Smooth muscle cell (in vitro differentiated cells): ENCODE data around the gene LDB2. TPM values are rescaled to one million over a fixed set of nuclear protein-coding genes. Genes with fewer than 3 reads are reported as not detected.

Experiments used
- DNase-seq: peaks from one replicate; lab custom pipeline; 2025; ENCODE audit not compliant: unreplicated experiment; lab: John Stamatoyannopoulos, UW
- H2AFZ ChIP-seq: fragments of 200-600 bp; sonication (generic); 2 replicates; pipeline ENCODE4 v1.6.0; 2016; ENCODE audit warnings: antibody characterized with exemption, low read depth, mild to moderate bottlenecking
- H3F3A ChIP-seq: fragments of 200-600 bp; sonication (generic); 2 replicates; pipeline ENCODE4 v1.6.0; 2017; ENCODE audit warnings: antibody characterized with exemption, low read depth
- H3K27ac ChIP-seq: fragments of 200-600 bp; sonication (generic); 2 replicates; pipeline ENCODE4 v1.5.1; 2016; ENCODE audit warnings: low read depth, mild to moderate bottlenecking
- H3K27me3 ChIP-seq: fragments of 200-600 bp; sonication (generic); 2 replicates; pipeline ENCODE4 v1.6.1; 2016; ENCODE audit warnings: low read depth, mild to moderate bottlenecking
- H3K36me3 ChIP-seq: fragments of 200-600 bp; sonication (generic); 2 replicates; pipeline ENCODE4 v1.5.1; 2016; ENCODE audit warnings: low read depth
- H3K4me1 ChIP-seq: fragments of 200-600 bp; sonication (generic); 2 replicates; pipeline ENCODE4 v1.5.1; 2016; ENCODE audit warnings: low read depth
- H3K4me2 ChIP-seq: fragments of 200-600 bp; sonication (generic); 2 replicates; pipeline ENCODE4 v1.6.0; 2016; ENCODE audit warnings: mild to moderate bottlenecking
- H3K4me3 ChIP-seq: fragments of 200-600 bp; sonication (generic); 2 replicates; pipeline ENCODE4 v1.5.1; 2016; ENCODE audit warnings: mild to moderate bottlenecking
- H3K79me2 ChIP-seq: fragments of 200-600 bp; sonication (generic); 2 replicates; pipeline ENCODE4 v1.6.0; 2016; ENCODE audit warnings: low read depth, mild to moderate bottlenecking
- H3K9ac ChIP-seq: fragments of 200-600 bp; sonication (generic); 2 replicates; pipeline ENCODE4 v1.6.0; 2016; ENCODE audit warnings: low read depth
- H3K9me3 ChIP-seq: fragments of 200-600 bp; sonication (generic); replicated peaks from 2 replicates; pipeline ENCODE4 v1.5.1; 2016; ENCODE audit warnings: low read depth
- H4K20me1 ChIP-seq: fragments of 200-600 bp; sonication (generic); 2 replicates; pipeline ENCODE4 v1.6.0; 2016; ENCODE audit warnings: low read depth
- CTCF ChIP-seq: fragments of 200-600 bp; sonication (generic); IDR thresholded peaks from 2 replicates; pipeline ENCODE4 v1.5.1; 2017; ENCODE audit warnings: borderline replicate concordance, mild to moderate bottlenecking, antibody characterized with exemption; ENCODE audit not compliant: insufficient read depth, poor library complexity, severe bottlenecking
- WGBS: methylation state at CpG from one replicate; pipeline ENCODE4 v1.1.7; 2016; ENCODE audit warnings: low lambda C conversion rate; 5-methylcytosine and 5-hydroxymethylcytosine counted together
- polyA plus RNA-seq: library from polyadenylated mRNA; unstranded; fragments of >200 nt; fragmentation: Nextera tagmentation; extraction: Ambion mirVana; gene quantifications from 2 replicates; pipeline ENCODE4 v1.2.1, GENCODE V29; 2016
- total RNA-seq: library from RNA; depleted of rRNA; stranded (reverse); fragments of >200 nt; gene quantifications from 2 replicates; pipeline ENCODE4 v1.2.3, GENCODE V29; 2014

LDB2 gene
- total and polyA plus RNA-seq, 2 experiments from 2014 or later: 30.6 to 61.5 TPM

DNA sequence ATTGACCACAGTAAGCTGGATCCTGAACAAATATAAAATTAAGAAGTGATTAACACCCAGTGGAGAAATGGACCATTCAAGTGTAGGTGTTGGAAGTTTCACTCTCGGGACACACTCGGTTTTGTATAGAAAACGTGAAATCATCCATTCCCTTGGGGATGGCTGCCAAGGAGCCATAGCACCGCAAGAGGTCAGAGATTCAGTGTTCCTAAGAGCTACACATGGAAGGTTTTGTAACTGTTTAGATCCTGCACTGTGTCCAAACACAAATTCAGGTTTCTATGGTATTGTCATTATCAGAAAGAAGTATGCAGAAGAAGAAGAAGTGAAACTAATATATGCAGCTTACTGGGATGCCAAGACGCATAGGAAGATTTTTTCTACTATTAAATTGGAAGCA is 281.0 kb downstream of the LDB2 start:
- WGBS: 94% methylated on average over 5 of the region's 5 CpGs

GRCh38 chr4:16617011-16617410 is 281.4 kb downstream of the LDB2 start:
- no peak overlapping the region for H3K4me2 ChIP-seq

More for the DNA sequence above, 281.0 kb downstream of the LDB2 start:
- no peaks in the 10 kb centered on the region for H4K20me1 ChIP-seq
- no peak overlapping the region for H3K27ac ChIP-seq
- H3K27me3 ChIP-seq: no peaks in the 10 kb centered on the region
- H3K79me2 ChIP-seq: peaks cover 4% of the 10 kb centered on the region
- H2AFZ ChIP-seq: no peak overlapping the region
- H3F3A ChIP-seq: no peaks in the 10 kb centered on the region
- H3K9ac ChIP-seq: no peak overlapping the region
- H3K36me3 ChIP-seq: no peaks in the 10 kb centered on the region
- no peak overlapping the region for H3K4me2 ChIP-seq
- no peak for DNase-seq
- TF ChIP-seq CTCF: no peak
- H3K4me1 ChIP-seq: no peaks in the 10 kb centered on the region
- no peaks in the 10 kb centered on the region for H3K9me3 ChIP-seq
- H3K4me3 ChIP-seq: no peak overlapping the region

DNA sequence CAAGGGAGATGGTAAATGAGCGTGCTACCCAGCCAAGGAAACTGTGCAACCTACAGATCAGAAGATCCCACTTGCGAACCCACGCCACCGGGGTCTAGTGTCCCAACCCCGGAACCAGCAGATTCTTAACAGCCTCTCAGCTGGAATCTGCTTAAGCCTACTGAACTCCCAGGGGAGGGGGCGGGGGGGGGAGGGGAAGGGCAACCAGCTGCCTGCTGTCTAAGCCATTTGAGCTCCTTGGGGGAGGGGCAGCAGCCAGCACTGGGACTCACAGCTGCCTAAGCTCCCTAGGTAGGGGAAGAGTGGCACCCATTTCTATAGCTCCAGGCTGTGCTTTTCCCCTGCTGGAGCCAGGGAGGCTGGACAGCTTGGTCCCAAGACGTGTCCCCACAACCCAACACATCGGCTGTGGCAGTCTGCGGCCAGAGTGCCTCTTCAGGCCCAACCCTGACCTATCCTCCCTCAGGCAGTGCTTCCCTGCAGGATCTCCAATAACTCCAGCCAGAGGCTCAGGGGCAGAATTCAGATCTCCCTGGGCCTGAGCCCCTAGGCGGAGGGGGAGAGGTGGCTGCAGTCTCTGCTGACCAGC is 289.2 kb downstream of the LDB2 start:
- Histone ChIP-seq H3K27ac (no peak overlapping the region), H3F3A (no peaks in the 10 kb centered on the region), H3K36me3 (no peaks in the 10 kb centered on the region), H4K20me1 (no peaks in the 10 kb centered on the region), H3K9me3 (no peaks in the 10 kb centered on the region), H3K4me2 (no peak overlapping the region), H3K4me1 (no peaks in the 10 kb centered on the region), H3K27me3 (no peaks in the 10 kb centered on the region), H3K4me3 (no peak overlapping the region), H3K79me2 (peaks cover 4% of the 10 kb centered on the region), H2AFZ (no peak overlapping the region), H3K9ac (no peak overlapping the region)
- WGBS: 77% methylated on average over 9 of the region's 10 CpGs
- TF ChIP-seq CTCF: no peak
- DNase-seq: no peak

More at GRCh38 chr4:16617011-16617410, 281.4 kb downstream of the LDB2 start:
- H3K27ac ChIP-seq: no peak overlapping the region
- no peaks in the 10 kb centered on the region for H3F3A ChIP-seq
- no peak for TF ChIP-seq CTCF
- no peak overlapping the region for H3K9ac ChIP-seq
- H3K4me3 ChIP-seq: no peak overlapping the region
- H3K4me1 ChIP-seq: no peaks in the 10 kb centered on the region
- 24% methylated on average over 6 of the region's 6 CpGs for WGBS
- H3K36me3 ChIP-seq: no peaks in the 10 kb centered on the region
- H4K20me1 ChIP-seq: no peaks in the 10 kb centered on the region
- H3K27me3 ChIP-seq: no peaks in the 10 kb centered on the region
- H3K79me2 ChIP-seq: peaks cover 4% of the 10 kb centered on the region
- H3K9me3 ChIP-seq: no peaks in the 10 kb centered on the region
- H2AFZ ChIP-seq: no peak overlapping the region
- DNase-seq: no peak

- no peaks in the 10 kb centered on the region for H3K27me3 ChIP-seq
- H3K79me2 ChIP-seq: peaks cover 4% of the 10 kb centered on the region
- H4K20me1 ChIP-seq: no peaks in the 10 kb centered on the region
- H3K4me3 ChIP-seq: no peak overlapping the region
- no peaks in the 10 kb centered on the region for H3K4me1 ChIP-seq
- no peak for TF ChIP-seq CTCF
- H3K9ac ChIP-seq: no peak overlapping the region
- no peaks in the 10 kb centered on the region for H3K9me3 ChIP-seq
- H3K4me2 ChIP-seq: no peak overlapping the region
- 89% methylated on average over 16 of the region's 16 CpGs for WGBS
- DNase-seq: no peak
- H3K36me3 ChIP-seq: no peaks in the 10 kb centered on the region
- H3K27ac ChIP-seq: no peak overlapping the region
- no peaks in the 10 kb centered on the region for H3F3A ChIP-seq
- H2AFZ ChIP-seq: no peak overlapping the region
These were observed 289.8 kb downstream of the LDB2 start for GRCh38 chr4:16608611-16609125.
